K562 (cell line): ENCODE measurements around the gene REEP3.

ENCODE experiments used
- ATF1 ChIP-seq, 2 experiments: fragments of 450-650 bp in 1 of 2; IDR thresholded peaks; 2 replicates each; pipeline ENCODE4 v1.6.1; 2016; ENCODE audit warnings: missing compliant biosample characterization in 1 of 2, missing genetic modification characterization in 1 of 2
- BMI1 ChIP-seq: fragments of 150-350 bp; IDR thresholded peaks from 2 replicates; pipeline ENCODE4 v1.6.1; 2014; ENCODE audit warnings: low read length
- EZH2 ChIP-seq: IDR thresholded peaks from 2 replicates; pipeline ENCODE4 v1.6.1; 2012; ENCODE audit warnings: low read depth, mild to moderate bottlenecking, inconsistent platforms, low read length, borderline replicate concordance
- FOXK1 ChIP-seq: sonication (generic); formaldehyde crosslinking; IDR thresholded peaks from 2 replicates; pipeline ENCODE4 v1.8.0; 2022; ENCODE audit warnings: missing genetic modification reagents, mild to moderate bottlenecking, borderline replicate concordance
- KLF6 ChIP-seq: fragments of 250-450 bp; sonication (Bioruptor Pico); IDR thresholded peaks from 2 replicates; pipeline ENCODE4 v1.4.0; 2020; ENCODE audit warnings: mild to moderate bottlenecking, moderate library complexity, borderline replicate concordance
- TBP ChIP-seq: optimal IDR thresholded peaks from 2 replicates; pipeline ENCODE3; 2011; ENCODE audit warnings: low read depth, low read length, improper control_type of control experiment
- TGIF2 ChIP-seq: sonication (generic); formaldehyde crosslinking; IDR thresholded peaks from 2 replicates; pipeline ENCODE4 v1.8.1; 2022; ENCODE audit warnings: mild to moderate bottlenecking, missing genetic modification reagents, moderate library complexity
- ZFP36 ChIP-seq: fragments of 150-350 bp; IDR thresholded peaks from 2 replicates; pipeline ENCODE4 v1.6.1; 2018; ENCODE audit warnings: low read length, low read depth; ENCODE audit not compliant: partially characterized antibody
- ZNF3 ChIP-seq: fragments of 250-450 bp; sonication (Bioruptor Pico); IDR thresholded peaks from 2 replicates; pipeline ENCODE4 v1.5.0; 2021; ENCODE audit warnings: mild to moderate bottlenecking, moderate library complexity
- TF ChIP-seq, protein P1 (sequence below): sonication (generic); formaldehyde crosslinking; IDR thresholded peaks from 2 replicates; pipeline ENCODE4 v1.8.1; 2023; ENCODE audit warnings: mild to moderate bottlenecking, missing genetic modification reagents, moderate library complexity
- TF ChIP-seq, protein P2 (sequence below): fragments of 450-650 bp; IDR thresholded peaks from 2 replicates; pipeline ENCODE4 v1.6.1; 2017; ENCODE audit warnings: antibody characterized with exemption, mild to moderate bottlenecking
- TF ChIP-seq, protein P3 (sequence below): fragments of 450-650 bp; IDR thresholded peaks from 2 replicates; pipeline ENCODE4 v1.6.1; 2016; ENCODE audit warnings: antibody characterized with exemption
- TF ChIP-seq, protein P4 (sequence below), 3 experiments: IDR thresholded peaks in 2 of 3; conservative IDR thresholded peaks in 1 of 3; 2 replicates each; pipeline ENCODE4 v1.5.1; 2011 to 2012; ENCODE audit warnings: low read length in 3 of 3, mild to moderate bottlenecking in 3 of 3, control low read depth in 2 of 3, improper control_type of control experiment in 1 of 3, inconsistent platforms in 1 of 3, low read depth in 1 of 3, mixed read lengths in 1 of 3, moderate library complexity in 1 of 3; ENCODE audit not compliant: insufficient read depth in 2 of 3

DNA sequence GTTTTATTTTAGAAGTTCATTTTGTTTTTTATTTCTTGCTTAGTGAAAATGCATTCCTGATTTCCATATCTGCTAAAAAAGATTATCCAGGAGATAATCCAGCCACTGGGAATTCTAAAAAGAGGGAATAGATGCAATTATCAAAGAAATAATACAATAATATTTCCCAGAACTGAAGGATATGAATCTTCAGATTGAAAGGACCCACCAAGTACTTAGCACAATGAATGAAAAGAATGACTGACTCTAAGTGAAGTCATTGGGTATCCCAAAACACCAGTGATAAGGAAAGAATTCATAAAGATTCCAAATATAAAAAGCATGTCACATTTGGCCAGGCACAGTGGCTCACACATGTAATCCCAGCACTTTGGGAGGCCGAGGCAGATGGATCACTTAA, 79.3 kb downstream of the REEP3 start:
- TF ChIP-seq TGIF2 (CRISPR knock-in tag) (no peak), BMI1 (no peak), EZH2 (no peak), ZFP36 (no peak), FOXK1 (CRISPR knock-in tag) (no peak), ATF1 (CRISPR knock-in tag; IDR thresholded peaks at IDR 0.05) (no peak), ATF1 (tag; IDR thresholded peaks at IDR 0.05) (no peak), TBP (no peak), ZNF3 (no peak), KLF6 (CRISPR knock-in tag) (no peak)
- TF ChIP-seq, protein P1, sequence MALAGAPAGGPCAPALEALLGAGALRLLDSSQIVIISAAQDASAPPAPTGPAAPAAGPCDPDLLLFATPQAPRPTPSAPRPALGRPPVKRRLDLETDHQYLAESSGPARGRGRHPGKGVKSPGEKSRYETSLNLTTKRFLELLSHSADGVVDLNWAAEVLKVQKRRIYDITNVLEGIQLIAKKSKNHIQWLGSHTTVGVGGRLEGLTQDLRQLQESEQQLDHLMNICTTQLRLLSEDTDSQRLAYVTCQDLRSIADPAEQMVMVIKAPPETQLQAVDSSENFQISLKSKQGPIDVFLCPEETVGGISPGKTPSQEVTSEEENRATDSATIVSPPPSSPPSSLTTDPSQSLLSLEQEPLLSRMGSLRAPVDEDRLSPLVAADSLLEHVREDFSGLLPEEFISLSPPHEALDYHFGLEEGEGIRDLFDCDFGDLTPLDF: no peak
- TF ChIP-seq, protein P2, sequence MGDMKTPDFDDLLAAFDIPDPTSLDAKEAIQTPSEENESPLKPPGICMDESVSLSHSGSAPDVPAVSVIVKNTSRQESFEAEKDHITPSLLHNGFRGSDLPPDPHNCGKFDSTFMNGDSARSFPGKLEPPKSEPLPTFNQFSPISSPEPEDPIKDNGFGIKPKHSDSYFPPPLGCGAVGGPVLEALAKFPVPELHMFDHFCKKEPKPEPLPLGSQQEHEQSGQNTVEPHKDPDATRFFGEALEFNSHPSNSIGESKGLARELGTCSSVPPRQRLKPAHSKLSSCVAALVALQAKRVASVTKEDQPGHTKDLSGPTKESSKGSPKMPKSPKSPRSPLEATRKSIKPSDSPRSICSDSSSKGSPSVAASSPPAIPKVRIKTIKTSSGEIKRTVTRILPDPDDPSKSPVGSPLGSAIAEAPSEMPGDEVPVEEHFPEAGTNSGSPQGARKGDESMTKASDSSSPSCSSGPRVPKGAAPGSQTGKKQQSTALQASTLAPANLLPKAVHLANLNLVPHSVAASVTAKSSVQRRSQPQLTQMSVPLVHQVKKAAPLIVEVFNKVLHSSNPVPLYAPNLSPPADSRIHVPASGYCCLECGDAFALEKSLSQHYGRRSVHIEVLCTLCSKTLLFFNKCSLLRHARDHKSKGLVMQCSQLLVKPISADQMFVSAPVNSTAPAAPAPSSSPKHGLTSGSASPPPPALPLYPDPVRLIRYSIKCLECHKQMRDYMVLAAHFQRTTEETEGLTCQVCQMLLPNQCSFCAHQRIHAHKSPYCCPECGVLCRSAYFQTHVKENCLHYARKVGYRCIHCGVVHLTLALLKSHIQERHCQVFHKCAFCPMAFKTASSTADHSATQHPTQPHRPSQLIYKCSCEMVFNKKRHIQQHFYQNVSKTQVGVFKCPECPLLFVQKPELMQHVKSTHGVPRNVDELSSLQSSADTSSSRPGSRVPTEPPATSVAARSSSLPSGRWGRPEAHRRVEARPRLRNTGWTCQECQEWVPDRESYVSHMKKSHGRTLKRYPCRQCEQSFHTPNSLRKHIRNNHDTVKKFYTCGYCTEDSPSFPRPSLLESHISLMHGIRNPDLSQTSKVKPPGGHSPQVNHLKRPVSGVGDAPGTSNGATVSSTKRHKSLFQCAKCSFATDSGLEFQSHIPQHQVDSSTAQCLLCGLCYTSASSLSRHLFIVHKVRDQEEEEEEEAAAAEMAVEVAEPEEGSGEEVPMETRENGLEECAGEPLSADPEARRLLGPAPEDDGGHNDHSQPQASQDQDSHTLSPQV: no peak
- TF ChIP-seq, protein P3, sequence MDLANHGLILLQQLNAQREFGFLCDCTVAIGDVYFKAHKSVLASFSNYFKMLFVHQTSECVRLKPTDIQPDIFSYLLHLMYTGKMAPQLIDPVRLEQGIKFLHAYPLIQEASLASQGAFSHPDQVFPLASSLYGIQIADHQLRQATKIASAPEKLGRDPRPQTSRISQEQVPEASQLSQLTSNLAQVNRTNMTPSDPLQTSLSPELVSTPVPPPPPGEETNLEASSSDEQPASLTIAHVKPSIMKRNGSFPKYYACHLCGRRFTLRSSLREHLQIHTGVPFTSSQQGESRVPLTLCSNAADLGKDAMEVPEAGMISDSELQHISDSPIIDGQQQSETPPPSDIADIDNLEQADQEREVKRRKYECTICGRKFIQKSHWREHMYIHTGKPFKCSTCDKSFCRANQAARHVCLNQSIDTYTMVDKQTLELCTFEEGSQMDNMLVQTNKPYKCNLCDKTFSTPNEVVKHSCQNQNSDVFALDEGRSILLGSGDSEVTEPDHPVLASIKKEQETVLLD: no peak
- TF ChIP-seq, protein P4, sequence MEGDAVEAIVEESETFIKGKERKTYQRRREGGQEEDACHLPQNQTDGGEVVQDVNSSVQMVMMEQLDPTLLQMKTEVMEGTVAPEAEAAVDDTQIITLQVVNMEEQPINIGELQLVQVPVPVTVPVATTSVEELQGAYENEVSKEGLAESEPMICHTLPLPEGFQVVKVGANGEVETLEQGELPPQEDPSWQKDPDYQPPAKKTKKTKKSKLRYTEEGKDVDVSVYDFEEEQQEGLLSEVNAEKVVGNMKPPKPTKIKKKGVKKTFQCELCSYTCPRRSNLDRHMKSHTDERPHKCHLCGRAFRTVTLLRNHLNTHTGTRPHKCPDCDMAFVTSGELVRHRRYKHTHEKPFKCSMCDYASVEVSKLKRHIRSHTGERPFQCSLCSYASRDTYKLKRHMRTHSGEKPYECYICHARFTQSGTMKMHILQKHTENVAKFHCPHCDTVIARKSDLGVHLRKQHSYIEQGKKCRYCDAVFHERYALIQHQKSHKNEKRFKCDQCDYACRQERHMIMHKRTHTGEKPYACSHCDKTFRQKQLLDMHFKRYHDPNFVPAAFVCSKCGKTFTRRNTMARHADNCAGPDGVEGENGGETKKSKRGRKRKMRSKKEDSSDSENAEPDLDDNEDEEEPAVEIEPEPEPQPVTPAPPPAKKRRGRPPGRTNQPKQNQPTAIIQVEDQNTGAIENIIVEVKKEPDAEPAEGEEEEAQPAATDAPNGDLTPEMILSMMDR (IDR thresholded peaks at IDR 0.05 in 2 of 3, conservative IDR thresholded peaks at IDR 0.05 in 1 of 3; ENCODE audit: insufficient read depth in 2 of 3, low read depth in 1 of 3, low read length in 3 of 3): no peak
